Tibial nerve (tissue), 4 donors: ENCODE data around the gene RICTOR. TPM values are rescaled to one million over a fixed set of nuclear protein-coding genes. Genes with fewer than 3 reads are reported as not detected.

Experiments
- DNase-seq, 2 donors: peaks; one replicate each; pipeline ENCODE4 v3.0.0-alpha.2; 2019; ENCODE audit warnings: low spot score in 2 of 2
- H3K27ac ChIP-seq, 4 donors: fragments of 200-600 bp; sonication (generic) in 3 of 4; one replicate each; pipeline ENCODE4 v1.5.1; 2017 to 2019; ENCODE audit warnings: mild to moderate bottlenecking in 1 of 4
- H3K27me3 ChIP-seq, 2 donors: fragments of 200-600 bp; sonication (generic) in 1 of 2; one replicate each; pipeline versions ENCODE4 v1.5.1 to v1.6.0; 2017 to 2019
- H3K36me3 ChIP-seq, 3 donors: fragments of 200-600 bp; sonication (generic); one replicate each; pipeline ENCODE4 v1.5.1; 2018 to 2019
- H3K4me1 ChIP-seq, 4 donors: fragments of 200-600 bp; sonication (generic) in 3 of 4; one replicate each; pipeline ENCODE4 v1.5.1; 2017 to 2019
- H3K4me3 ChIP-seq, 4 donors: fragments of 200-600 bp; sonication (generic) in 3 of 4; one replicate each; pipeline ENCODE4 v1.5.1; 2017 to 2019; ENCODE audit warnings: mild to moderate bottlenecking in 1 of 4, moderate library complexity in 1 of 4
- H3K9me3 ChIP-seq, 4 donors: fragments of 200-600 bp; sonication (generic) in 3 of 4; one replicate each; pipeline ENCODE4 v1.5.1; 2017 to 2019
- CTCF ChIP-seq, 5 experiments: fragments of 200-600 bp in 3 of 5; fragments of 450-650 bp in 2 of 5; sonication (generic) in 3 of 5; IDR thresholded peaks; one replicate each; pipeline ENCODE4 v1.5.1; 2016 to 2019; ENCODE audit warnings: antibody characterized with exemption in 5 of 5, mild to moderate bottlenecking in 3 of 5, moderate library complexity in 2 of 5
- EP300 ChIP-seq, 2 donors: sonication (generic); formaldehyde crosslinking; IDR thresholded peaks; one replicate each; pipeline ENCODE4 v1.6.1; 2017; ENCODE audit warnings: antibody characterized with exemption in 2 of 2, mild to moderate bottlenecking in 1 of 2
- POLR2A ChIP-seq, 2 donors: fragments of 450-650 bp; IDR thresholded peaks; one replicate each; pipeline ENCODE4 v1.6.1; 2017; ENCODE audit warnings: antibody characterized with exemption in 2 of 2, mild to moderate bottlenecking in 2 of 2, moderate library complexity in 2 of 2
- WGBS, 2 donors: methylation state at CpG; one replicate each; pipeline ENCODE4 v1.1.5; 2018; 5-methylcytosine and 5-hydroxymethylcytosine counted together
- total RNA-seq, 4 donors: library from RNA; depleted of rRNA; stranded (reverse); fragments of >200 nt; gene quantifications; one replicate each; pipeline ENCODE4 v1.1.0, GENCODE V29; 2016

Gene RICTOR
- total RNA-seq, 4 donors from 2014 or later, result 33.9 to 59.0 (median 44.3) TPM

GRCh38 chr5:39019254-39019653 lies 54.9 kb downstream of the RICTOR start:
- WGBS, 2 donors, result 57 to 58% methylated on average over 4 of the region's 4 CpGs
- Histone ChIP-seq H3K27me3 (no peaks in the 10 kb centered on the region), H3K36me3 (peaks cover 0 to 21% (median 0%) of the 10 kb centered on the region in 3 donors), H3K27ac (no peak overlapping the region), H3K9me3 (no peaks in the 10 kb centered on the region), H3K4me3 (no peak overlapping the region), H3K4me1 (peaks cover 0 to 44% (median 10%) of the 10 kb centered on the region in 4 donors)
- no peak for DNase-seq
- TF ChIP-seq POLR2A (IDR thresholded peaks at IDR 0.05) (no peak), EP300 (IDR thresholded peaks at IDR 0.05) (no peak), CTCF (IDR thresholded peaks at IDR 0.05) (no peak)

GRCh38 chr5:39017504-39017903 lies 56.7 kb downstream of the RICTOR start:
- H3K27me3 ChIP-seq, result no peaks in the 10 kb centered on the region
- WGBS, 2 donors, result 93% methylated on average over 2 of the region's 2 CpGs
- H3K36me3 ChIP-seq, result peaks cover 0 to 23% (median 0%) of the 10 kb centered on the region in 3 donors
- H3K4me1 ChIP-seq, result peaks cover 0 to 36% (median 10%) of the 10 kb centered on the region in 4 donors
- DNase-seq, result no peak
- no peak overlapping the region for H3K27ac ChIP-seq
- H3K9me3 ChIP-seq, result no peaks in the 10 kb centered on the region
- no peak overlapping the region for H3K4me3 ChIP-seq
- no peak for TF ChIP-seq CTCF (IDR thresholded peaks at IDR 0.05)
- no peak for TF ChIP-seq POLR2A (IDR thresholded peaks at IDR 0.05)
- no peak for TF ChIP-seq EP300 (IDR thresholded peaks at IDR 0.05)

- no peaks in the 10 kb centered on the region for H3K27me3 ChIP-seq
These were observed 57.5 kb downstream of the RICTOR start for GRCh38 chr5:39016587-39017275.

GRCh38 chr5:39015743-39016586 lies 58.2 kb downstream of the RICTOR start:
- Histone ChIP-seq H3K9me3 (peaks cover 0 to 13% (median 0%) of the 10 kb centered on the region in 4 donors), H3K27ac (peak overlapping the region in 2 of 4 donors; percentile 42 to 71), H3K36me3 (peaks cover 0 to 39% (median 0%) of the 10 kb centered on the region in 3 donors), H3K4me3 (no peak overlapping the region), H3K4me1 (peaks cover 0 to 21% (median 6%) of the 10 kb centered on the region in 4 donors), H3K27me3 (no peaks in the 10 kb centered on the region)
- WGBS, 2 donors, result 66 to 67% methylated on average over 4 of the region's 4 CpGs
- no peak for DNase-seq
- no peak for TF ChIP-seq POLR2A (IDR thresholded peaks at IDR 0.05)

More at GRCh38 chr5:39016587-39017275, 57.5 kb downstream of the RICTOR start:
- Histone ChIP-seq H3K4me3 (no peak overlapping the region), H3K36me3 (peaks cover 0 to 31% (median 0%) of the 10 kb centered on the region in 3 donors), H3K9me3 (peaks cover 0 to 5% (median 0%) of the 10 kb centered on the region in 4 donors), H3K27ac (peak overlapping the region in 1 of 4 donors; percentile 71), H3K4me1 (peaks cover 0 to 28% (median 10%) of the 10 kb centered on the region in 4 donors)
- TF ChIP-seq EP300 (IDR thresholded peaks at IDR 0.05), result no peak
- TF ChIP-seq CTCF (IDR thresholded peaks at IDR 0.05), result no peak
- no peak for TF ChIP-seq POLR2A (IDR thresholded peaks at IDR 0.05)
- DNase-seq, result no peak
- WGBS, 2 donors, result 96 to 100% methylated on average over 1 of the region's 1 CpG

GRCh38 chr5:39014561-39014960 lies 59.6 kb downstream of the RICTOR start:
- DNase-seq, result no peak
- Histone ChIP-seq H3K27ac (peak overlapping the region in 1 of 4 donors; percentile 71), H3K4me3 (no peak overlapping the region), H3K27me3 (no peaks in the 10 kb centered on the region), H3K4me1 (peaks cover 0 to 20% (median 5%) of the 10 kb centered on the region in 4 donors), H3K36me3 (peaks cover 0 to 39% (median 0%) of the 10 kb centered on the region in 3 donors), H3K9me3 (peaks cover 0 to 16% (median 0%) of the 10 kb centered on the region in 4 donors)
- TF ChIP-seq CTCF (IDR thresholded peaks at IDR 0.05), result no peak
- TF ChIP-seq POLR2A (IDR thresholded peaks at IDR 0.05), result no peak
- no peak for TF ChIP-seq EP300 (IDR thresholded peaks at IDR 0.05)
- 24 to 28% methylated on average over 2 of the region's 2 CpGs for WGBS, 2 donors
